GM12892 (cell line): ENCODE data around the gene MTHFR.
A peak's percentile ranks its signal among the peaks of the same experiment; 100 is the strongest.

Experiments used
- DNase-seq: peaks from one replicate; pipeline ENCODE4 v3.0.0; 2011; ENCODE audit not compliant: insufficient read length
- FAIRE-seq: peaks from 2 replicates; lab custom pipeline; 2011; peaks lifted over from hg19 to GRCh38; lab: Jason Lieb, UNC
- POLR2A ChIP-seq: IDR thresholded peaks from 2 replicates; pipeline ENCODE4 v1.6.1; 2011; ENCODE audit warnings: low read depth, low read length, control low read depth
- POLR2AphosphoS5 ChIP-seq: IDR thresholded peaks from 2 replicates; pipeline ENCODE4 v1.6.1; 2011; ENCODE audit warnings: low read depth, low read length, control low read depth
- TAF1 ChIP-seq: IDR thresholded peaks from 2 replicates; pipeline ENCODE4 v1.6.1; 2011; ENCODE audit warnings: low read depth, mild to moderate bottlenecking, control low read depth, low read length, borderline replicate concordance

MTHFR gene

GRCh38 chr1:11784993-11785769, 20.6 kb downstream of the MTHFR start:
- FAIRE-seq (peak; percentile 57), DNase-seq (peak; percentile 74)

GRCh38 chr1:11784256-11784992, 21.3 kb downstream of the MTHFR start:
- no peak for DNase-seq
- TF ChIP-seq POLR2A: no peak
- TF ChIP-seq TAF1: no peak
- TF ChIP-seq POLR2AphosphoS5: no peak
- no peak for FAIRE-seq

More at GRCh38 chr1:11784993-11785769, 20.6 kb downstream of the MTHFR start:
- TF ChIP-seq TAF1 (no peak), POLR2A (no peak), POLR2AphosphoS5 (no peak)

DNA sequence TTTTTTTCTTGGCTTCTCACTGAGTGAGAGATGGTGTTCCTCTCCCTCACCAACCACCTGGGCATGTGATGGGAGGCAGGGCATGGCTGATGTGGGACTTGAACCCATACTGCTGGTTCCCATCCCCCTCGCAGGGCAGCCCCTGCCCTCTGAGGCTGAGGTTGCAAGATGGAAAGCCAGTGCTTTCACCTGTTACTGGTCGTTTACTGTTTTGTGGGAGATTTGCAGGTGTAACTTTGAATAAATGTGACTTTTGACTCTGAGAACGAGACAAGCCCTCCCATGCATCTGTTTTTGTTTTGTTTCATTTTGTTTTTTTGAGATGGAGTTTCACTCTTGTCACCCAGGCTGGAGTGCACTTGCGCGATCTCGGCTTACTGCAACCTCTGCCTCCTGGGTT, 22.2 kb downstream of the MTHFR start:
- no peak for TF ChIP-seq POLR2AphosphoS5
- no peak for TF ChIP-seq TAF1
- TF ChIP-seq POLR2A: no peak
- no peak for DNase-seq
- FAIRE-seq: no peak

- no peak for TF ChIP-seq POLR2A
- TF ChIP-seq POLR2AphosphoS5: no peak
- no peak for TF ChIP-seq TAF1
- FAIRE-seq (no peak), DNase-seq (no peak)
Observed at GRCh38 chr1:11782127-11782708, 23.5 kb downstream of the MTHFR start.

DNA sequence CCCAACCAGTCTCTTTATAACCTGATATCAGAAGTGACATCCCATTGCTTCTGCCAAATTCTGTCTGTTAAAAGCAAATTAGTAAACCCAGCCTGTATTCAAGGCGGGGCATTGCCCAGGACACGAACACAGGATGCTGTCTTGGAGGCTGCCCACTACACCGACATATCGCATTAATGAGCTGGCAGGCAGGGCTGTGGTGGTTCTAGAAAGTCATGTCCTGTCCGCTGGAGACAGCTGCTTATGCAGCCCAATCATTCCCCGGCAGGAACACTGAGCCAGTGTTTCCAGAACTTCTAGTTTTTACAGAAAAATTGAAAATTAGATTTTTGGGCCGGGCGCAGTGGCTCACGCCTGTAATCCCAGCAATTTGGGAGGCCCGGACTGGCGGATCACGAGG, 24.5 kb downstream of the MTHFR start:
- DNase-seq (no peak), FAIRE-seq (no peak)

GRCh38 chr1:11780380-11781147, 25.2 kb downstream of the MTHFR start:
- FAIRE-seq (no peak), DNase-seq (no peak)
- TF ChIP-seq POLR2AphosphoS5 (no peak), POLR2A (no peak), TAF1 (no peak)

More for the DNA sequence above, 24.5 kb downstream of the MTHFR start:
- no peak for TF ChIP-seq TAF1
- no peak for TF ChIP-seq POLR2AphosphoS5
- TF ChIP-seq POLR2A: no peak

DNA sequence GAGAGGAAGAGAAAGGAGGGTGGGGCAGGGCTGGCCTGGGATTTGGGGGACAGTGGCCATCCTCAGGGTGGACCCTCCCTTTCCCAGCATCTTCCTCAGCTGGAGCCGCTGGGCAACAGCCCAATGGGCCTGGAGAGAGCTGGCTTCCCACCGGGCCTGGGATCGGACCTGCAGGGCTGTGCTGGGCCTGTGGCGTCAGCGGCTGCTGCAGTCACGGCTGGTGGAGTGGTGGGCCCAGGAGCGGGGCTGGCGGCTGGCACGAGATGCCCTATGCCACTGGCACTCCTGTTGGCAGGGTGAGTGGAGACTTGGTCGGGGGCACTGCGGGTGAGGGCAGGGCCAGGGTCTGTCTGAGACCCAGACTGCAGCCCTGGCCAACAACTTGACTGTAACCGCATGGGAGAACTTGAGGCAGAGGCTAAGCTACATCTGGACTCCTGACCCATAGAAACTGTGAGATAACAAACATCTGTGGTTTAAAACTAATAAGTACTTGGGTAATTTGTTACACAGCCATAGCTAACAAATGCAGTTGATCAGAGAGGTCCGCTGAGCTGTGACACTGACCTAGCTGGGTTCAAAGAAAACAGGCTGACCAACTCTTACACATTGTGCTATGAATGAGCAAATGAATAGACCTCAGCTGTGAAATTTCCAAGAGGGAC, 25.9 kb downstream of the MTHFR start:
- FAIRE-seq (no peak), DNase-seq (no peak)
- no peak for TF ChIP-seq POLR2A
- TF ChIP-seq TAF1: no peak
- TF ChIP-seq POLR2AphosphoS5: no peak

DNA sequence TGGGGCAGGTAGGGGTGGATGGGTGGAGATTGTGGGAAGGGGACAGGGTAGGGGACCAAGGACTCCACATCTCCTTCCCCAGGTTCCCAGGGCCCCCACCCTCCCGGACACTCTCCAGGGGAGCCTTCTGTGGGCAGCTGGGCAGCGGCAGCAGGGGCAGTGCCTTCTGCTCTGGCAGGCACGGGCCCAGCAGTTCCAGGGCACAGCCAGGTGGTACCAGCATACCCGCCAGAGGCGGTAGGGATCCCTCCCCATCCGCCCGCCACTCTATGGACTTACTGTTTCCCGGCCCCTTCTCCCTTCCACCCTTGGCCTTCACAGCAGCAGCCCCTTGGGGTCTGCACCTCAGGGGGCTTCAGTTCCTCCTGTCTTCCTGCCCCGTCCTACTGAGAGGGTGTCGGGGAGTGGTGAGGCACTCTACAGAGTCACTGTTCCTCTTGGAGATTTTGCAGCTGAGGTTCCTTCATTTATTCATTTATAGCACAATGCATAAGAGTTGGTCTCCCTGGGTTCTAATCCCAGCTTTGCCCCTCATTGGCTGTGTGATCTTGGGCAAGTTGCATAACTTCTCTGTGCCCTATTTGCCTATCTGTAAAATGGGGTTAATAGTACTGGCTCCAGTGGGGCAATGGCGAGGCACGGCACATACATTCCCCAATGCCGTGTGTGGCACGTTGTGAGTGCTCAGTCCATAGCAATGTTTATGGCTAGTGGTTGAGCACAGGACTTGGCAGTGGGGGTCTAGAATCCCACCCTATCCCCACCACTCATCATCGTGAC, 26.7 kb downstream of the MTHFR start:
- DNase-seq (no peak), FAIRE-seq (no peak)
- no peak for TF ChIP-seq POLR2A

- FAIRE-seq: no peak
- DNase-seq: no peak
- no peak for TF ChIP-seq TAF1
- TF ChIP-seq POLR2A: no peak
- TF ChIP-seq POLR2AphosphoS5: no peak
Observed at GRCh38 chr1:11778336-11778735, 27.4 kb downstream of the MTHFR start.

DNA sequence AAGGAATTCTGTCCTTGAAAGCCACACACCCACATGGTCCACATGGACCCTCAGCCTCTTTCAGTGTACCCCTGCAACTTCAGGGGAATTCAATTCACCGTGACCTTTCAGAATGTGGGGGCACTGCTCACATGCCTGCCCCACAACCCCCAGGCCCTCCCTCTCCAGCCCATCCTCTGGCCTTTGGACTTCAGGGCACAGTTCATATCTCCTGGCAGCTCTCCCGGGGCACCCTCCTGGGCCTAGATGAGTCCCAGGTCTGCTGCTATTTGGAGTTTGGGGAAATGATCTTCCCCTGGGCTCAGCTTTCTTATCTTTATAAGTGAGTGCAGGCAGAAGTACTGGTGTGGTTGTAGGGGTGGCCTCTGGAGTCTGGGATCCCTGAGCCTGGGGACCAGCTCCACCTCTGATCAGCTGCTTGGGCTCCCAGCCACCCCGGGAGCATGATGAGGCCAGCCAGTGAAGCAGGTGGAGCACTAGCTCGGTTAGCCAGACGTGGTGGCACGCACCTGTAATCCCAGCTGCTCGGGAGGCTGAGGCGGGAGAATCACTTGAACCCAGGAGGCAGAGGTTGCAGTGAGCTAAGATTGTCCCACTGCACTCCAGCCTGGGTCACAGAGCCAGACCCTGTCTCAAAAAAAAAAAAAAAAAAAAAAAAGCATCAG, 28.0 kb downstream of the MTHFR start:
- TF ChIP-seq POLR2AphosphoS5: no peak
- TF ChIP-seq TAF1: no peak
- TF ChIP-seq POLR2A: no peak
- no peak for FAIRE-seq
- DNase-seq: no peak
